ENCODE results near the gene XRCC4.

GRCh38 chr5:83097689-83098231 lies 20.4 kb downstream of the XRCC4 start:
- TF ChIP-seq CTCF (IDR thresholded peaks at IDR 0.05; ENCODE audit: control extremely low read depth in 1 of 3, insufficient read depth in 1 of 3, low read depth in 1 of 3, low read length in 3 of 3), result no peak
- no peak for TF ChIP-seq TEAD4 (IDR thresholded peaks at IDR 0.05; ENCODE audit: low read depth, low read length)
- no peak for TF ChIP-seq CTBP2 (IDR thresholded peaks at IDR 0.05; ENCODE audit: borderline replicate concordance, insufficient read depth, insufficient read length, low read length)
- no peak for TF ChIP-seq HDAC6 (IDR thresholded peaks at IDR 0.05; ENCODE audit: low read depth, low read length)
- TF ChIP-seq RBBP5 (IDR thresholded peaks at IDR 0.05; ENCODE audit: borderline replicate concordance, low read depth, low read length), result no peak
- no peak for TF ChIP-seq EZH2 (IDR thresholded peaks at IDR 0.05; ENCODE audit: low read depth, low read length, severe bottlenecking)
- no peak for TF ChIP-seq POLR2A (IDR thresholded peaks at IDR 0.05; ENCODE audit: control extremely low read depth in 1 of 2, low read depth in 2 of 2, low read length in 2 of 2)
- TF ChIP-seq GTF2F1 (IDR thresholded peaks at IDR 0.05; ENCODE audit: borderline replicate concordance, low read depth, low read length), result no peak
- TF ChIP-seq MAX (IDR thresholded peaks at IDR 0.05), result no peak
- no peak for TF ChIP-seq CEBPB (IDR thresholded peaks at IDR 0.05; ENCODE audit: low read depth, low read length)
- TF ChIP-seq RAD21 (IDR thresholded peaks at IDR 0.05 in 1 of 2, conservative IDR thresholded peaks at IDR 0.05 in 1 of 2; ENCODE audit: low read depth in 2 of 2, low read length in 2 of 2), result no peak
- no peak for TF ChIP-seq RXRA (IDR thresholded peaks at IDR 0.05; ENCODE audit: insufficient read depth, low read depth, low read length)
- TF ChIP-seq TAF7 (optimal IDR thresholded peaks at IDR 0.05; ENCODE audit: borderline replicate concordance, low read depth, low read length), result no peak
- TF ChIP-seq ZNF274 (IDR thresholded peaks at IDR 0.05; ENCODE audit: borderline replicate concordance, extremely low read depth, low read length), result no peak
